Activated CD4-positive, alpha-beta T cell treated with anti-CD3 and anti-CD28 coated beads, Interleukin-10, Interleukin-2, amounts not matched to agents 100 ng/mL and 50 ng/mL, durations not matched to agents 16 hours and 8 hours (primary cell): ENCODE measurements around the gene PITPNC1.
"Not testable (repeated sequence)": the region's sequence is repeated elsewhere in the genome, so short reads cannot be mapped to it uniquely, and the experiment has no call there.

Source experiments
- DNase-seq: peaks from one replicate; pipeline ENCODE4 v3.0.0-alpha.2; 2020

PITPNC1 gene

GRCh38 chr17:67557921-67558320 is 180.8 kb downstream of the PITPNC1 start:
- DNase-seq: no peak

DNA sequence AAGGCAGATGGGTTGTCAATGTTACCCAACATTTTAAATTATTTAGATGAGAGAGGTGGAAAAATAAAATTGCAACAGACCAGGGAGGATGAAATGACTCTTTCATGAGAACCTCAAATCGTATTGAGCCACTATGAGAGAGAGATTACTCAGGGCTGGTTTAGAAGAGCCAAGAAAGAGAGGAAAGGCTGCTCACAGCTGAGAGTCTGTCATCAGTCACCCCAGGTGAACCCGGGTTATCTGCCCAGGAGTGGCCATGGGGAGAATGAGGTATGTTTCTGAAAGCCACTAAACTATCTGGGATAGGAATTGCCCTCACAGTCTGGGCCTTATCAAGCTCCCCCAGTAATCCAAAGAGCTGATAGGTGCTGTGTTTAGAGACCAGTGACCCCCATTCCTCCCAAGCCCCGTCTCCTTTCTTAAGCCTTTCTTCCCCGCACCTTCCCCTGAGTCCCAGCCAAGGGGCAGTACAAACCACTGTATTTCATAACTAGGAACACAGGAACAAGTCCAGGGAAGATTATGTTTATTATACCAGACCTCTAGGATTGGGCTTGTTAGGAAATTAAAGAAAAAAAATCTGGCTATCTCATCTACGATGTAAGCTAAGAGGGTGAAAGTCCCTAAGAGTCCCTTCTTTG is 181.8 kb downstream of the PITPNC1 start:
- no peak for DNase-seq

- DNase-seq: no peak
These were observed 182.4 kb downstream of the PITPNC1 start for GRCh38 chr17:67559381-67559966.

- no peak for DNase-seq
These were observed 184.9 kb downstream of the PITPNC1 start for GRCh38 chr17:67562005-67562404.

GRCh38 chr17:67563692-67564228 is 186.7 kb downstream of the PITPNC1 start:
- DNase-seq: no peak

GRCh38 chr17:67565068-67565467 is 188.0 kb downstream of the PITPNC1 start:
- no peak for DNase-seq

- DNase-seq: no peak
These were observed 189.6 kb downstream of the PITPNC1 start for GRCh38 chr17:67566656-67567055.

- no peak for DNase-seq
These were observed 192.0 kb downstream of the PITPNC1 start for GRCh38 chr17:67569015-67569451.

DNA sequence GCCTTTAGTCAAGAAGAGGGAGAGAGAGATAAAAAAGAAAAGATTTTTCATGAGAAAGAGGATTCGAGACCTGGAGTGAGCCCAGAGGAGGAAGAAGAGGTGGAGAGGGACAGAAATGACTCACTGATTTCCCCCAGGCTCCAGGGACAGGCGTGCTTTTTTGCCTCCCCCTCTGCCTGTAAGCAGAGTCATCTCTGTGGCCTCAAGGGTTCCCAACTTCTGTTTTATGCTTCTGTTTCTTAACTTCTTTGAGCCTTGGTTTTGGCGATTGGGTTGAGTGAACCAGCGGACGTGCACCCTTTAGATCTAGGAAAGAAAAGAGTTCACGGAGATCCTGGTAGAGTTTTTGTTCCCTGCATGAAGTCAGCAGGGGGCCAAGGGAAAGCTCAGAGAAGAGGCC is 192.8 kb downstream of the PITPNC1 start:
- DNase-seq: no peak

- no peak for DNase-seq
These were observed 193.7 kb downstream of the PITPNC1 start for GRCh38 chr17:67570797-67571196.

DNA sequence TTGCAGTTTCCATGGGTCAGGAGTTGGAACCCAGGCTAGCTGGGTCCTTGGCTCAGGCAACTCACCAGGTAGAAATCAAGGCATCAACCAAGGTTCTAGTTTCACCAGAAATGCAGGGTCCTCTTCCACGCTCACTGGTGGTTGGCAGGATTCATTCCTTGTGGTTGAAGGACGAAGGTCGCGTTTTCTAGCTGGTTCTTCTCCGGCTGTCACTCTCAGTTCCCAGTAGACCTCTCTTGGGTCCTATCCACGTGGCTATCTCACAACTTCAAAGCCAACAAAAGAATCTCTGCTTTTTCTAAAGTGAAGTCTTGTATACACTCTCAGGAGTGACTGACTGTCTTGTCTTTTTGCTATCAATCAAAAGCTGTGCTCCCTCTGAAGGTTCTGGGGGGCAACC is 194.4 kb downstream of the PITPNC1 start:
- DNase-seq: no peak

DNA sequence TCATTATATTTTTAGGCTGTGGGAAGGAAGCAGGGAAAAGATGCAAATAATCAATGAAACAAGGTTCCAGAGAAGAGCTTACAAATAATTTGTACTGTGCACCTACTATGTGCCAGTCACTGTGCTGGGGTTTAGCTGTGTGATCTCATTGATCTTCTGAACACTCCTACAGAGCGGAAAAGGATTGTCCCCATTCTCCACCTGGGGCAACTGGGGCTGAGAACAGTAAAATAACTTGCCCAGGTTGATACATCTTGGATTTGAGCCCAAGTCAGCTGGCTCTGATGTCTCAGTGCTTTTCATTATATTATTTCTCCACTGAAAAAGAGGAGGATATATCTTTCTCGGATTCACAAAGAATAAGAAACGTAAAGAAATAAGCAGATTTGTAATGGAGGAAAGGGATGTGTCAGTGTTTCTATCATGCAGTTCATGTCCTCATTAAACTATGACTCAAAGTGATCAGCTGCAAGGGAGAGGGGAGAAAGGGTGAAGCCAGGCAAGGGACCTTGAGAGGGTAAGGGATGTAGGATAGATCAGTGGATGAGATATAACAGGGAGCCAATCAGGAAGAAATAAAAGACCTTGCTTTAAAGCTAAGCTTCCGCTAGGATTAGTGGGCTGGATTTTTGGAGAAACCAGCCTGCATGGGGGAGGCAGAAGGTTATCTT is 197.0 kb downstream of the PITPNC1 start:
- DNase-seq: no peak

DNA sequence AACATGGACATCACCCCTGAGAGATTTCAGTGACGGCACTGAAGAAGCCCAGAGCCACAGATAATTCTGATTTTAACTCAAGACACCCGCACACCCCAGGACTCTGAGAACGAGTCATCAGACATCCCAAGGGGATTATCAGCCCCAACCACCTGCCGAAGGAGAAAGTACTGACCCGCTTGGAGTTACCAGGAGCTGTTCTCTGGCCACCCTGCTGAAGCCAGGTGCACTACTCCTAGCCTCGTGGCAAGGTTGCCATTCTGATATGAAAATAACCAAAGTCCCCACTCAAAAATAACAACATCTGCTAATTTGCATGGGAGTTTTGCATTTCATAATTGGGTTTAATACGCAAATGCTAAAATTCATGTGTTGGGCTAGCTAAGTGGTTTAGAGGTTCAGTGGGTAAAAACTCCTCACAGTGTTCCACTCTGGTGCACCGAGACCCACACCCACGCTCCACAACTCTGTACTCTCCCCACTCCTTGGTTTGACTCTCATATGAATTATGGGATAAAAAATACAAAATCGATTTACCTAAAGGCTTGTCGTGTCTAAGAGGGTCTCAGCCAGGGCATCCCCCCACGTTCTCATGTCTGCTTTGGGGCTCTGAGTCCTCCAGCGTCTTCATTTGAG is 197.7 kb downstream of the PITPNC1 start:
- DNase-seq: no peak

DNA sequence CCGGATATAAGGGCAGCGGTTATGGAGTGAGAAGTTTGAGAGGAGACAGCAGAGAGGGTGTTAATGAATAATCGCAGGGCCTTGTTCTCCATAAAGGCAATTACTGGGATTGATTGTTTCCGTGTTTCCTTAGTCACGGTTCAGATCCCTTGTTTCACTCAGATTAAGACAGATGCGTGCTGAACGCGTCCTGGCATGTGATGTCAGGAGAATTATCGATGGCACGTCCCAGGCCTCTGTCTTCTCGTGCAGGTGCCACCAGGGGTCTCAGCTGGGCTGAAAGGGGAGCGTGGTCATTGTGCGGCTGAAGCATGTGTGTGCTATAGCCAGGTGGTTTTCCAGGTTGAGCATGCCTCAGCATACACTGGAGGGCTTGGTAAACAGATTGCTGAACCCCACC is 198.2 kb downstream of the PITPNC1 start:
- no peak for DNase-seq

- DNase-seq: no peak
These were observed 199.5 kb downstream of the PITPNC1 start for GRCh38 chr17:67576471-67577115.

- no peak for DNase-seq
These were observed 200.5 kb downstream of the PITPNC1 start for GRCh38 chr17:67577429-67578141.

- no peak for DNase-seq
These were observed 201.0 kb downstream of the PITPNC1 start for GRCh38 chr17:67578142-67578457.

- not testable (repeated sequence) for DNase-seq
These were observed 201.8 kb downstream of the PITPNC1 start for GRCh38 chr17:67578679-67579405.

DNA sequence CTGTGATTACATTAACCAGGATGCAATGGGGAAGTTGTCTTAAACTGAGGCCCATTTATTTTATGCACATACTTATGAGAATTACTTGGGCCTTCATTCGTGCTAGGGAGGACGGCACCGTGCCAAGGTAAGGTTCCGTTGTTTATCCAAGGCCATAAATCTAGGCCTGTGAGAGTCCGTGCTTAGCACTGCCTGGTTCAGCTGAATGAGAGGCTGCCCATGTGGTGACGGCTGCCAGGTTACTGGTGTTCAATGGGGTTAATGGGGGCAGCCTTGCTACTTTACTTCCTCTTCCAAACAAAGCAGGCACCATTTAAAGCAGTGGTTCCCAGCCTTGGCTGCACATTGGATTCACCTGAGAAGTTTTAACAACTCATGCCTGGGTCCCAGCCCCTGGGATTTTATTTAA is 205.6 kb downstream of the PITPNC1 start:
- no peak for DNase-seq

- no peak for DNase-seq
These were observed 208.1 kb downstream of the PITPNC1 start for GRCh38 chr17:67585077-67585602.

GRCh38 chr17:67588326-67588725 is 211.2 kb downstream of the PITPNC1 start:
- DNase-seq: no peak
